ENCODE measurements around the gene ALOXE3. TPM values are rescaled to one million over a fixed set of nuclear protein-coding genes. Genes with fewer than 3 reads are reported as not detected.

ALOXE3 gene
- total and polyA plus RNA-seq, 7 donors = 0.17 TPM; not detected in 6

- Histone ChIP-seq H3K27me3 (peaks cover 16 to 50% (median 39%) of the 10 kb centered on the region in 3 donors), H3K4me3 (no peak overlapping the region), H3K36me3 (no peaks in the 10 kb centered on the region), H3K9me3 (no peaks in the 10 kb centered on the region), H3K4me1 (peaks cover 0 to 20% (median 17%) of the 10 kb centered on the region in 4 donors), H3K27ac (peak overlapping the region in 3 of 4 donors; percentile 29 to 42 (median 32))
- intact Hi-C loops (cut with DNase I) = no loop called here
- no peak for DNase-seq
- 11 to 55% methylated on average over 3 of the region's 3 CpGs for WGBS, 2 donors
- TF ChIP-seq POLR2A (IDR thresholded peaks at IDR 0.05) (no peak), EP300 (IDR thresholded peaks at IDR 0.05) (no peak), CTCF (IDR thresholded peaks at IDR 0.05) (no peak), POLR2AphosphoS5 (IDR thresholded peaks at IDR 0.05) (no peak)
These were observed 48.8 kb downstream of the ALOXE3 start for GRCh38 chr17:8069587-8069860.

- Histone ChIP-seq H3K9me3 (no peaks in the 10 kb centered on the region), H3K27me3 (peaks cover 13 to 50% (median 39%) of the 10 kb centered on the region in 3 donors), H3K4me1 (peaks cover 0 to 18% (median 16%) of the 10 kb centered on the region in 4 donors), H3K4me3 (no peak overlapping the region), H3K27ac (peak overlapping the region in 3 of 4 donors; percentile 29 to 42 (median 32)), H3K36me3 (no peaks in the 10 kb centered on the region)
- no peak for TF ChIP-seq POLR2A (IDR thresholded peaks at IDR 0.05)
- TF ChIP-seq CTCF (IDR thresholded peaks at IDR 0.05) = no peak
- no peak for TF ChIP-seq EP300 (IDR thresholded peaks at IDR 0.05)
- TF ChIP-seq POLR2AphosphoS5 (IDR thresholded peaks at IDR 0.05) = no peak
- WGBS, 2 donors = 17 to 57% methylated on average over 9 of the region's 9 CpGs
- intact Hi-C loops (cut with DNase I) = no loop called here
- peak; percentile 76 for DNase-seq
These were observed 49.4 kb downstream of the ALOXE3 start for GRCh38 chr17:8068736-8069586.

- 53 to 61% methylated on average over 4 of the region's 4 CpGs for WGBS, 2 donors
- Histone ChIP-seq H3K9me3 (no peaks in the 10 kb centered on the region), H3K27me3 (peaks cover 10 to 50% (median 39%) of the 10 kb centered on the region in 3 donors), H3K36me3 (no peaks in the 10 kb centered on the region), H3K27ac (no peak overlapping the region), H3K4me3 (no peak overlapping the region), H3K4me1 (peaks cover 0 to 8% (median 7%) of the 10 kb centered on the region in 4 donors)
- TF ChIP-seq CTCF (IDR thresholded peaks at IDR 0.05) (no peak), EP300 (IDR thresholded peaks at IDR 0.05) (no peak), POLR2A (IDR thresholded peaks at IDR 0.05) (no peak), POLR2AphosphoS5 (IDR thresholded peaks at IDR 0.05) (no peak)
- no peak for DNase-seq
- intact Hi-C loops (cut with DNase I) = no loop called here
These were observed 50.5 kb downstream of the ALOXE3 start for GRCh38 chr17:8067806-8068205.

- Histone ChIP-seq H3K27me3 (peaks cover 10 to 50% (median 39%) of the 10 kb centered on the region in 3 donors), H3K27ac (no peak overlapping the region), H3K4me3 (no peak overlapping the region), H3K4me1 (peaks cover 0 to 11% (median 7%) of the 10 kb centered on the region in 4 donors), H3K9me3 (no peaks in the 10 kb centered on the region), H3K36me3 (no peaks in the 10 kb centered on the region)
- intact Hi-C loops (cut with DNase I) = no loop called here
- 77 to 81% methylated on average over 15 of the region's 15 CpGs for WGBS, 2 donors
- no peak for TF ChIP-seq CTCF (IDR thresholded peaks at IDR 0.05)
- TF ChIP-seq POLR2AphosphoS5 (IDR thresholded peaks at IDR 0.05) = no peak
- no peak for TF ChIP-seq EP300 (IDR thresholded peaks at IDR 0.05)
- TF ChIP-seq POLR2A (IDR thresholded peaks at IDR 0.05) = no peak
- DNase-seq = no peak
These were observed 51.2 kb downstream of the ALOXE3 start for GRCh38 chr17:8066841-8067775.

Data from sigmoid colon (tissue), 7 donors.